Sciatic nerve (tissue), 2 donors: ENCODE measurements around the gene SSBP2. TPM values are rescaled to one million over a fixed set of nuclear protein-coding genes. Genes with fewer than 3 reads are reported as not detected.

ENCODE experiments used
- ATAC-seq: fragments of 200-7000 bp; cut with Tn5 transposase; one replicate; pipeline ENCODE4 v1.9.1; 2020; ENCODE audit warnings: mild to moderate bottlenecking, moderate library complexity
- DNase-seq: peaks from one replicate; pipeline ENCODE4 v3.0.0-alpha.2; 2020; ENCODE audit warnings: low spot score
- intact Hi-C: fragments of 100-400 bp; cut with DNase I; formaldehyde crosslinking; loops from one replicate; pipeline ENCODE4 v1.14.2; 2022
- total RNA-seq: library from RNA; stranded (reverse); fragmentation: NEBNext Ultra II Directional; extraction: Animal tissue kit (Norgen Biotek cat#: 25700); gene quantifications from one replicate; pipeline ENCODE4 v1.2.1, GENCODE V29; 2021
- donor health status: DM: no; HTN: no; CAD: no.
- donor health status: DM: no; HTN: no; CAD: no.

Gene SSBP2
- total RNA-seq, 1 donor from 2014 or later: 131 TPM

- no peak for DNase-seq
- intact Hi-C loops: no loop called here
- no peak for ATAC-seq
Measured at GRCh38 chr5:81389025-81389424, 361.9 kb downstream of the SSBP2 start.

DNA sequence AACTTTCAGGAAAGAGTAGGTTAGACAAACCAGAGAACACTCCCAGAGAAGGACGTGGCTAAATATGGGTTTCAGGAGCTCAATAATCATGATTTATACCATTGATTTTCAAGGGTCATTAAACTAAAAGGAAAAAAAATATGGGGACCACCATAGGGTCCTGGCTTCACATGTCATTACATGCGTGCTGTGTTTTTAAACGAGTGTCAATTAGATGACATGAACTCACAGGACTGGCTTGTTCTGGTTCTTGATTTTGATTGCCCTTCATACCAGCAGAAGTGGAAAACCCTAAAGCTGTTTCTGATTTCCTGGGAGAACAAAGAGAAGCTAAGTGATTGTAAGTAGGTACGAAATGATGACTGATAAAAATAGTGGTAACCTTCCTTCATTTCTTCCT is 362.7 kb downstream of the SSBP2 start:
- DNase-seq (no peak), ATAC-seq (no peak)
- intact Hi-C loops: no loop called here

GRCh38 chr5:81383867-81384266 is 367.0 kb downstream of the SSBP2 start:
- intact Hi-C loops: no loop called here
- ATAC-seq (no peak), DNase-seq (no peak)

- intact Hi-C loops: no loop called here
- DNase-seq (no peak), ATAC-seq (no peak)
Measured at GRCh38 chr5:81371354-81371876, 379.5 kb downstream of the SSBP2 start.

GRCh38 chr5:81370912-81371311 is 380.0 kb downstream of the SSBP2 start:
- intact Hi-C loops: no loop called here
- DNase-seq (no peak), ATAC-seq (no peak)

DNA sequence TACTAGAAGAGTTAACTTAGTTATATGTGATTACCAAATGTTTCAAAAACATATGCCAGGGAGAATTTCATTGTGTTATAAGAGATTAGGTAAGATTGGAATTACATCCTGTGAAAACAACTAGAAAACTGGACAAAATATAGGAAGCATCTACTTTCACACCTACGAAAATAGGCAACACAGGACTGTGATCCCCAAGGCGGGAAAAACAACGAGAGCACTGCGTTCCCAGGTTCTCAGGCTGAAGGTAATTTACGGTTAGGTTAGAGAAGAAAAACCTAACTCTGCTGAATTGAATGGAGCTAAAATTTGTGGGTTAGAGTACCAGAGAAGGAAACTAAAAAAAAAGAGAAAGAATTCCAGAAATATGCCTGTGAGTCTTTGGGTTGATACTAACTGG is 385.4 kb downstream of the SSBP2 start:
- ATAC-seq (no peak), DNase-seq (no peak)
- intact Hi-C loops: no loop called here

- intact Hi-C loops: no loop called here
- ATAC-seq: no peak
- no peak for DNase-seq
Measured at GRCh38 chr5:81363093-81363871, 387.6 kb downstream of the SSBP2 start.

Other genes with a start within 250 kb of the SSBP2 start
- 7.3 TPM for gene ATG10, start 220.9 kb upstream of the SSBP2 start, total RNA-seq